DOHH2 (cell line): Measurements from ENCODE around the gene PAIP1.

ENCODE experiments used
- H3F3A ChIP-seq: fragments of 200-600 bp; sonication (generic), shearing (Covaris generic); 2 replicates; pipeline ENCODE4 v1.6.0; 2016; ENCODE audit warnings: antibody characterized with exemption, mild to moderate bottlenecking; ENCODE audit not compliant: control insufficient read depth, insufficient read depth
- H3K27ac ChIP-seq: fragments of 200-600 bp; sonication (generic); 2 replicates; pipeline ENCODE4 v1.5.1; 2014; ENCODE audit warnings: low read depth, mild to moderate bottlenecking, low read length, moderate library complexity
- H3K27me3 ChIP-seq: fragments of 200-600 bp; sonication (generic); 2 replicates; pipeline ENCODE4 v1.6.1; 2014; ENCODE audit warnings: mild to moderate bottlenecking, low read length, mixed read lengths; ENCODE audit not compliant: control insufficient read depth
- H3K36me3 ChIP-seq: fragments of 200-600 bp; sonication (generic); 2 replicates; pipeline ENCODE4 v1.6.1; 2014; ENCODE audit warnings: mild to moderate bottlenecking, low read length, moderate library complexity, mixed read lengths; ENCODE audit not compliant: control insufficient read depth
- H3K4me1 ChIP-seq: fragments of 200-600 bp; sonication (generic); 2 replicates; pipeline ENCODE4 v1.6.1; 2014; ENCODE audit warnings: mild to moderate bottlenecking, low read length, mixed read lengths; ENCODE audit not compliant: control insufficient read depth
- H3K4me2 ChIP-seq: fragments of 200-600 bp; sonication (generic); 2 replicates; pipeline ENCODE4 v1.6.0; 2014; ENCODE audit warnings: mild to moderate bottlenecking, low read length, moderate library complexity
- H3K4me3 ChIP-seq: fragments of 200-600 bp; sonication (generic); 2 replicates; pipeline ENCODE4 v1.5.1; 2014; ENCODE audit warnings: mild to moderate bottlenecking, low read length, mixed read lengths
- H3K79me2 ChIP-seq: fragments of 200-600 bp; sonication (generic); 2 replicates; pipeline ENCODE4 v1.6.1; 2014; ENCODE audit warnings: mild to moderate bottlenecking, low read length, mixed read lengths; ENCODE audit not compliant: control insufficient read depth
- H3K9me2 ChIP-seq: fragments of 200-600 bp; sonication (generic); replicated peaks from 2 replicates; pipeline ENCODE4 v1.6.1; 2014; ENCODE audit warnings: mild to moderate bottlenecking, low read length, mixed read lengths; ENCODE audit not compliant: control insufficient read depth
- H3K9me3 ChIP-seq: fragments of 200-600 bp; sonication (generic); 2 replicates; pipeline ENCODE4 v1.6.1; 2014; ENCODE audit warnings: antibody characterized with exemption, low read length, mixed read lengths; ENCODE audit not compliant: control insufficient read depth, insufficient read depth
- H4K20me1 ChIP-seq: fragments of 200-600 bp; sonication (generic); 2 replicates; pipeline ENCODE4 v1.6.0; 2014; ENCODE audit warnings: low read depth, mild to moderate bottlenecking, antibody characterized with exemption, low read length, moderate library complexity; ENCODE audit not compliant: control insufficient read depth, insufficient read depth
- CTCF ChIP-seq: fragments of 200-600 bp; sonication (generic); IDR thresholded peaks from one replicate; pipeline ENCODE4 v1.5.1; 2014; ENCODE audit warnings: antibody characterized with exemption, mild to moderate bottlenecking, low read depth, low read length; ENCODE audit not compliant: poor library complexity, severe bottlenecking
- EZH2phosphoT487 ChIP-seq: fragments of 200-600 bp; sonication (generic); IDR thresholded peaks from 2 replicates; pipeline ENCODE4 v1.6.1; 2017; ENCODE audit warnings: borderline replicate concordance, mild to moderate bottlenecking, antibody characterized with exemption, low read length, moderate library complexity, mixed read lengths

Gene PAIP1

GRCh38 chr5:43571237-43571636, 14.4 kb upstream of the PAIP1 start:
- no peaks in the 10 kb centered on the region for H3K9me2 ChIP-seq
- H4K20me1 ChIP-seq = no peaks in the 10 kb centered on the region
- no peaks in the 10 kb centered on the region for H3K27me3 ChIP-seq
- no peaks in the 10 kb centered on the region for H3K79me2 ChIP-seq
- no peaks in the 10 kb centered on the region for H3F3A ChIP-seq
- H3K27ac ChIP-seq = no peak overlapping the region
- peaks cover 10% of the 10 kb centered on the region for H3K36me3 ChIP-seq
- no peak for TF ChIP-seq EZH2phosphoT487
- TF ChIP-seq CTCF = no peak
- H3K4me1 ChIP-seq = peaks cover 4% of the 10 kb centered on the region; the same call in 1 of the 2 replicates
- H3K9me3 ChIP-seq = no peaks in the 10 kb centered on the region
- no peak overlapping the region for H3K4me3 ChIP-seq
- H3K4me2 ChIP-seq = no peak overlapping the region

- Histone ChIP-seq H3K4me1 (peaks cover 4% of the 10 kb centered on the region; the same call in 1 of the 2 replicates), H3F3A (no peaks in the 10 kb centered on the region), H3K9me3 (no peaks in the 10 kb centered on the region), H3K9me2 (no peaks in the 10 kb centered on the region), H3K4me3 (no peak overlapping the region), H3K4me2 (no peak overlapping the region), H3K27me3 (no peaks in the 10 kb centered on the region), H3K79me2 (no peaks in the 10 kb centered on the region), H3K27ac (no peak overlapping the region), H3K36me3 (peaks cover 7% of the 10 kb centered on the region), H4K20me1 (no peaks in the 10 kb centered on the region)
- TF ChIP-seq CTCF (no peak), EZH2phosphoT487 (no peak)
Observed at GRCh38 chr5:43570450-43571158, 13.7 kb upstream of the PAIP1 start.

GRCh38 chr5:43569236-43569746, 12.4 kb upstream of the PAIP1 start:
- H3K79me2 ChIP-seq = no peaks in the 10 kb centered on the region
- peaks cover 4% of the 10 kb centered on the region; the same call in 1 of the 2 replicates for H3K4me1 ChIP-seq
- no peaks in the 10 kb centered on the region for H3K9me3 ChIP-seq
- no peak overlapping the region for H3K27ac ChIP-seq
- H4K20me1 ChIP-seq = no peaks in the 10 kb centered on the region
- H3F3A ChIP-seq = no peaks in the 10 kb centered on the region
- H3K36me3 ChIP-seq = no peaks in the 10 kb centered on the region; the same call in 1 of the 2 replicates
- H3K4me3 ChIP-seq = no peak overlapping the region
- no peaks in the 10 kb centered on the region for H3K27me3 ChIP-seq
- TF ChIP-seq EZH2phosphoT487 (no peak), CTCF (no peak)
- H3K9me2 ChIP-seq = no peaks in the 10 kb centered on the region
- no peak overlapping the region for H3K4me2 ChIP-seq
